ENCODE results near the gene RBM20.

- TF ChIP-seq POLR2A (IDR thresholded peaks at IDR 0.05) = peak in 1 of 2 donors; percentile 44
- TF ChIP-seq CTCF (IDR thresholded peaks at IDR 0.05) = no peak
These were observed 178.7 kb downstream of the RBM20 start for GRCh38 chr10:110822712-110823311.

Data from thyroid gland (tissue), 4 donors.